ENCODE data around the gene ANKRD28.
"Not testable (repeated sequence)": the region's sequence is repeated elsewhere in the genome, so short reads cannot be mapped to it uniquely, and the experiment has no call there.

ANKRD28 gene

GRCh38 chr3:15633159-15633558 lies 164.6 kb downstream of the ANKRD28 start:
- DNase-seq: no peak

GRCh38 chr3:15632212-15632580 lies 165.6 kb downstream of the ANKRD28 start:
- no peak for DNase-seq

- DNase-seq: no peak
These were observed 166.2 kb downstream of the ANKRD28 start for GRCh38 chr3:15631426-15632211.

- no peak for DNase-seq
These were observed 167.0 kb downstream of the ANKRD28 start for GRCh38 chr3:15630646-15631350.

- DNase-seq: peak; percentile 69
These were observed 167.8 kb downstream of the ANKRD28 start for GRCh38 chr3:15629860-15630597.

GRCh38 chr3:15628967-15629366 lies 168.8 kb downstream of the ANKRD28 start:
- no peak for DNase-seq

- DNase-seq: no peak
These were observed 174.0 kb downstream of the ANKRD28 start for GRCh38 chr3:15623535-15624440.

- DNase-seq: not testable (repeated sequence)
These were observed 177.9 kb downstream of the ANKRD28 start for GRCh38 chr3:15619659-15620464.

Data from CD4-positive, alpha-beta T cell treated with Interleukin-15 for 1 hour (primary cell).